ENCODE measurements around the gene TMEM263. TPM values are rescaled to one million over a fixed set of nuclear protein-coding genes. Genes with fewer than 3 reads are reported as not detected.

The TMEM263 gene
- total and polyA plus RNA-seq, 2 donors (not counting 1 experiment from before 2014, with no cell fraction given), result 97.9 to 116 TPM

- DNase-seq (ENCODE audit: low read depth in 2 of 2), result peak in 1 of 2 donors; percentile 34
- Histone ChIP-seq H3K27me3 (ENCODE audit: control insufficient read depth, insufficient read depth, low read length) (no peaks in the 10 kb centered on the region), H2AFZ (ENCODE audit: low read length) (no peak overlapping the region), H3K79me2 (ENCODE audit: control insufficient read depth, insufficient read depth, low read length) (no peaks in the 10 kb centered on the region), H3K9me3 (ENCODE audit: control insufficient read depth, insufficient read depth, low read depth, low read length) (no peaks in the 10 kb centered on the region), H3K4me2 (ENCODE audit: extremely low read depth, insufficient read depth, low read length) (no peak overlapping the region), H3K4me1 (ENCODE audit: control insufficient read depth, extremely low read depth, insufficient read depth, low read length) (peaks cover 9% of the 10 kb centered on the region), H3K4me3 (replicated peaks in 1 of 4; ENCODE audit: control extremely low read depth in 1 of 4, insufficient read depth in 1 of 4, low read depth in 3 of 4, low read length in 4 of 4) (no peak overlapping the region), H3K9ac (ENCODE audit: insufficient read depth, low read length) (no peak overlapping the region), H3K36me3 (ENCODE audit: control insufficient read depth, insufficient read depth, low read length) (no peaks in the 10 kb centered on the region), H4K20me1 (ENCODE audit: control insufficient read depth, extremely low read depth, insufficient read depth, low read length) (no peaks in the 10 kb centered on the region), H3K27ac (ENCODE audit: insufficient read depth, low read length) (no peak overlapping the region)
- TF ChIP-seq CTCF (conservative IDR thresholded peaks at IDR 0.05 in 1 of 2, IDR thresholded peaks at IDR 0.05 in 1 of 2; ENCODE audit: low read depth in 1 of 2, low read length in 2 of 2), result no peak
- no peak for TF ChIP-seq EZH2 (IDR thresholded peaks at IDR 0.05; ENCODE audit: low read length, missing control alignments)
These were observed 25.2 kb downstream of the TMEM263 start for GRCh38 chr12:106980944-106981343.

- Histone ChIP-seq H3K79me2 (ENCODE audit: control insufficient read depth, insufficient read depth, low read length) (no peaks in the 10 kb centered on the region), H3K9me3 (ENCODE audit: control insufficient read depth, insufficient read depth, low read depth, low read length) (no peaks in the 10 kb centered on the region), H3K27ac (ENCODE audit: insufficient read depth, low read length) (no peak overlapping the region), H3K27me3 (ENCODE audit: control insufficient read depth, insufficient read depth, low read length) (no peaks in the 10 kb centered on the region), H4K20me1 (ENCODE audit: control insufficient read depth, extremely low read depth, insufficient read depth, low read length) (no peaks in the 10 kb centered on the region), H3K36me3 (ENCODE audit: control insufficient read depth, insufficient read depth, low read length) (no peaks in the 10 kb centered on the region), H2AFZ (ENCODE audit: low read length) (no peak overlapping the region), H3K9ac (ENCODE audit: insufficient read depth, low read length) (no peak overlapping the region), H3K4me2 (ENCODE audit: extremely low read depth, insufficient read depth, low read length) (no peak overlapping the region), H3K4me1 (ENCODE audit: control insufficient read depth, extremely low read depth, insufficient read depth, low read length) (peaks cover 7% of the 10 kb centered on the region), H3K4me3 (replicated peaks in 1 of 4; ENCODE audit: control extremely low read depth in 1 of 4, insufficient read depth in 1 of 4, low read depth in 3 of 4, low read length in 4 of 4) (no peak overlapping the region)
- TF ChIP-seq CTCF (conservative IDR thresholded peaks at IDR 0.05 in 1 of 2, IDR thresholded peaks at IDR 0.05 in 1 of 2; ENCODE audit: low read depth in 1 of 2, low read length in 2 of 2) (no peak), EZH2 (IDR thresholded peaks at IDR 0.05; ENCODE audit: low read length, missing control alignments) (no peak)
- peak in 1 of 2 donors; percentile 73 for DNase-seq (ENCODE audit: low read depth in 2 of 2)
These were observed 26.1 kb downstream of the TMEM263 start for GRCh38 chr12:106981788-106982187.

- Histone ChIP-seq H3K36me3 (ENCODE audit: control insufficient read depth, insufficient read depth, low read length) (no peaks in the 10 kb centered on the region), H3K9me3 (ENCODE audit: control insufficient read depth, insufficient read depth, low read depth, low read length) (no peaks in the 10 kb centered on the region), H3K79me2 (ENCODE audit: control insufficient read depth, insufficient read depth, low read length) (no peaks in the 10 kb centered on the region), H4K20me1 (ENCODE audit: control insufficient read depth, extremely low read depth, insufficient read depth, low read length) (no peaks in the 10 kb centered on the region), H3K4me2 (ENCODE audit: extremely low read depth, insufficient read depth, low read length) (no peak overlapping the region), H3K27ac (ENCODE audit: insufficient read depth, low read length) (no peak overlapping the region), H3K4me3 (replicated peaks in 1 of 4; ENCODE audit: control extremely low read depth in 1 of 4, insufficient read depth in 1 of 4, low read depth in 3 of 4, low read length in 4 of 4) (no peak overlapping the region), H3K9ac (ENCODE audit: insufficient read depth, low read length) (no peak overlapping the region), H3K27me3 (ENCODE audit: control insufficient read depth, insufficient read depth, low read length) (no peaks in the 10 kb centered on the region), H2AFZ (ENCODE audit: low read length) (no peak overlapping the region), H3K4me1 (ENCODE audit: control insufficient read depth, extremely low read depth, insufficient read depth, low read length) (peaks cover 7% of the 10 kb centered on the region)
- TF ChIP-seq CTCF (conservative IDR thresholded peaks at IDR 0.05 in 1 of 2, IDR thresholded peaks at IDR 0.05 in 1 of 2; ENCODE audit: low read depth in 1 of 2, low read length in 2 of 2), result no peak
- TF ChIP-seq EZH2 (IDR thresholded peaks at IDR 0.05; ENCODE audit: low read length, missing control alignments), result no peak
- no peak for DNase-seq (ENCODE audit: low read depth in 2 of 2)
These were observed 26.5 kb downstream of the TMEM263 start for GRCh38 chr12:106982229-106982628.
